NCI-H2196 (cell line): ENCODE data around the gene ETS1.
"Not testable (repeated sequence)": the region's sequence is repeated elsewhere in the genome, so short reads cannot be mapped to it uniquely, and the experiment has no call there.

Experiments
- DNase-seq: peaks from one replicate; lab custom pipeline; 2025; ENCODE audit not compliant: unreplicated experiment; lab: John Stamatoyannopoulos, UW

The ETS1 gene

GRCh38 chr11:128445921-128446320 is 141.4 kb downstream of the ETS1 start:
- DNase-seq, result not testable (repeated sequence)

GRCh38 chr11:128437136-128437535 is 150.2 kb downstream of the ETS1 start:
- DNase-seq, result no peak

GRCh38 chr11:128434818-128435217 is 152.5 kb downstream of the ETS1 start:
- no peak for DNase-seq

GRCh38 chr11:128434411-128434810 is 152.9 kb downstream of the ETS1 start:
- DNase-seq, result no peak

- no peak for DNase-seq
These were observed 154.4 kb downstream of the ETS1 start for GRCh38 chr11:128432926-128433325.

GRCh38 chr11:128431931-128432330 is 155.4 kb downstream of the ETS1 start:
- DNase-seq, result no peak

- DNase-seq, result no peak
These were observed 158.4 kb downstream of the ETS1 start for GRCh38 chr11:128428935-128429334.

GRCh38 chr11:128424851-128425285 is 162.5 kb downstream of the ETS1 start:
- DNase-seq, result peak; percentile 31

- no peak for DNase-seq
These were observed 163.1 kb downstream of the ETS1 start for GRCh38 chr11:128424271-128424711.

- peak; percentile 47 for DNase-seq
These were observed 164.6 kb downstream of the ETS1 start for GRCh38 chr11:128422576-128423370.

GRCh38 chr11:128421577-128422330 is 165.6 kb downstream of the ETS1 start:
- DNase-seq, result no peak

GRCh38 chr11:128420951-128421350 is 166.4 kb downstream of the ETS1 start:
- DNase-seq, result no peak

- DNase-seq, result no peak
These were observed 167.1 kb downstream of the ETS1 start for GRCh38 chr11:128420265-128420664.

- no peak for DNase-seq
These were observed 168.2 kb downstream of the ETS1 start for GRCh38 chr11:128419012-128419767.

GRCh38 chr11:128417607-128418324 is 169.6 kb downstream of the ETS1 start:
- DNase-seq, result no peak

GRCh38 chr11:128416976-128417375 is 170.4 kb downstream of the ETS1 start:
- no peak for DNase-seq

- no peak for DNase-seq
These were observed 171.8 kb downstream of the ETS1 start for GRCh38 chr11:128415539-128415938.

GRCh38 chr11:128412847-128413791 is 174.2 kb downstream of the ETS1 start:
- DNase-seq, result no peak

- DNase-seq, result no peak
These were observed 175.5 kb downstream of the ETS1 start for GRCh38 chr11:128411812-128412211.

- DNase-seq, result no peak
These were observed 176.2 kb downstream of the ETS1 start for GRCh38 chr11:128411150-128411549.
